Prostate gland (tissue), 2 donors: Measurements from ENCODE around the gene TUBB. TPM values are rescaled to one million over a fixed set of nuclear protein-coding genes. Genes with fewer than 3 reads are reported as not detected.
"Not testable (repeated sequence)": the region's sequence is repeated elsewhere in the genome, so short reads cannot be mapped to it uniquely, and the experiment has no call there.

ENCODE experiments used
- DNase-seq: peaks from one replicate; pipeline ENCODE4 v3.0.0-alpha.2; 2019; ENCODE audit warnings: low spot score
- H3K27ac ChIP-seq, 2 donors: fragments of 200-600 bp; sonication (generic); 2 replicates each; pipeline ENCODE4 v1.5.1; 2017 to 2019
- H3K27me3 ChIP-seq: fragments of 200-600 bp; sonication (generic); replicated peaks from 2 replicates; pipeline ENCODE4 v1.5.1; 2019; ENCODE audit not compliant: insufficient read depth
- H3K36me3 ChIP-seq, 2 donors: fragments of 200-600 bp; sonication (generic); 1 replicate in 1 of 2; 2 replicates in 1 of 2; pipeline versions ENCODE4 v1.5.1 to v1.8.1; 2017 to 2019
- H3K4me1 ChIP-seq: fragments of 200-600 bp; sonication (generic); replicated peaks from 2 replicates; pipeline ENCODE4 v1.5.1; 2019
- H3K4me3 ChIP-seq, 2 donors: fragments of 200-600 bp; sonication (generic); 2 replicates each; pipeline ENCODE4 v1.5.1; 2017 to 2019
- H3K9me3 ChIP-seq: fragments of 200-600 bp; sonication (generic); 2 replicates; pipeline ENCODE4 v1.5.1; 2017
- POLR2A ChIP-seq: fragments of 450-650 bp; IDR thresholded peaks from one replicate; pipeline ENCODE4 v1.6.1; 2016; ENCODE audit warnings: antibody characterized with exemption, mild to moderate bottlenecking
- POLR2AphosphoS5 ChIP-seq: sonication (generic); formaldehyde crosslinking; IDR thresholded peaks from one replicate; pipeline ENCODE4 v1.6.1; 2017; ENCODE audit warnings: antibody characterized with exemption
- WGBS: methylation state at CpG from one replicate; pipeline ENCODE4 v1.1.5; 2018; 5-methylcytosine and 5-hydroxymethylcytosine counted together
- intact Hi-C: fragments of 100-400 bp; cut with DNase I; formaldehyde crosslinking; loops from one replicate; pipeline ENCODE4 v1.14.2; 2022
- total RNA-seq, 2 donors: library from RNA; depleted of rRNA; stranded (reverse); fragments of >200 nt; gene quantifications; one replicate each; pipeline ENCODE4 v1.1.0, GENCODE V29; 2016
- TF ChIP-seq, protein P1 (sequence below), 4 experiments: fragments of 200-600 bp in 2 of 4; fragments of 450-650 bp in 2 of 4; sonication (generic) in 2 of 4; IDR thresholded peaks; 1 replicate in 3 of 4; 2 replicates in 1 of 4; pipeline ENCODE4 v1.5.1; 2016 to 2019; ENCODE audit warnings: antibody characterized with exemption in 4 of 4, mild to moderate bottlenecking in 2 of 4, moderate library complexity in 2 of 4

Gene TUBB
- total RNA-seq, 2 donors from 2014 or later: 196 to 270 TPM

DNA sequence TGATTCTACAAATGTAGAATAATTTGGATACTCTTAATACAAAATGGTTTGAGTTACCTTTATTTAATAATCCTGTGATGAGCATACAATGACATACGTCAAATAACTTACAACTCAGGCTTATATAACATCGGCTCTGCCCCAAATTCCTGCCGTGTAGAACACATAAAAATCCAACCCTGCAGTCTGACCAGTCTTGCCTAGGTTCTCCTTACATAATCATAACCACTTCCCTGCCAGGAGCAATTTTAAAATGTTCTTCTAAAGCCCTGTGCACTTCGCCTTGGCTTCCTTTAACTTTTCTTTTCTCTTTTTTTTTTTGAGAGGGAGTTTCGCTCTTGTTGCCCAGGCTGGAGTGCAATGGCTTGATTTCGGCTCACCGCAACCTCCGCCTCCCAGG lies 40.4 kb downstream of the TUBB start:
- no peak overlapping the region for H3K4me3 ChIP-seq
- 48% methylated on average over 8 of the region's 8 CpGs for WGBS
- no peaks in the 10 kb centered on the region for H3K27me3 ChIP-seq
- intact Hi-C loops: no loop called here
- H3K4me1 ChIP-seq: no peaks in the 10 kb centered on the region
- no peak for DNase-seq
- H3K36me3 ChIP-seq: no peaks in the 10 kb centered on the region
- TF ChIP-seq POLR2AphosphoS5: peak; percentile 52
- no peak for TF ChIP-seq POLR2A
- H3K27ac ChIP-seq: no peak overlapping the region
- H3K9me3 ChIP-seq: no peaks in the 10 kb centered on the region

DNA sequence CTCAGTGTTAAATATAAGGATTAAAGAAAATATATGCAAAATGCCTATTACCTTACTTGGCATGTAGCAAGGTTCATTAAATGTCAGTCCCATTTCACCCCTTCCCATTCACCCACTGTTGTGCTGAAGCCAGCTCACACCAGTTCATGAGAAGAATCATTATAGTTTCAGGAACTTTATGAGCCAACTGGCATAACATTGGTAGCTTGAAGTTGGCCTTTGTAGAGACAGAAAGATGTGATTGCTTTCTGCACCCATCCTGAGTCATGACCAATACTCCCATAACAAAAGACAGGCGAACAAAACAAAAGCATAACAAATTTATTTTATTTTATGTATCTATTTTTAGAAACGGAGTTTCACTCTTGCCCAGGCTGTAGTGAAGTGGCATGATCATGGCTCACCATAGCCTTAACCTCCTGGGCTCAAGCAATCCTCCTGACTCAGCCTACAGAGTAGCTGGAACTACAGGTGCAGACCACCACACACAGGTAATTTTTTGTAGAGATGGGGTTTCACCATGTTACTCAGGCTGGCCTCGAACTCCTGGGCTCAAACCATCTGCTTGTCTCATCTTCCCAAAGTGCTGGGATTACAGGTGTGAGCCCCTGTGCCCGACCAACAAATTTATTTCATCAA lies 41.8 kb downstream of the TUBB start:
- H3K4me3 ChIP-seq: no peak overlapping the region
- intact Hi-C loops: no loop called here
- H3K27me3 ChIP-seq: no peaks in the 10 kb centered on the region
- H3K4me1 ChIP-seq: no peaks in the 10 kb centered on the region
- no peak overlapping the region for H3K27ac ChIP-seq
- no peak for DNase-seq
- H3K9me3 ChIP-seq: no peaks in the 10 kb centered on the region
- 81% methylated on average over 4 of the region's 4 CpGs for WGBS
- H3K36me3 ChIP-seq: no peaks in the 10 kb centered on the region
- TF ChIP-seq, protein P1, sequence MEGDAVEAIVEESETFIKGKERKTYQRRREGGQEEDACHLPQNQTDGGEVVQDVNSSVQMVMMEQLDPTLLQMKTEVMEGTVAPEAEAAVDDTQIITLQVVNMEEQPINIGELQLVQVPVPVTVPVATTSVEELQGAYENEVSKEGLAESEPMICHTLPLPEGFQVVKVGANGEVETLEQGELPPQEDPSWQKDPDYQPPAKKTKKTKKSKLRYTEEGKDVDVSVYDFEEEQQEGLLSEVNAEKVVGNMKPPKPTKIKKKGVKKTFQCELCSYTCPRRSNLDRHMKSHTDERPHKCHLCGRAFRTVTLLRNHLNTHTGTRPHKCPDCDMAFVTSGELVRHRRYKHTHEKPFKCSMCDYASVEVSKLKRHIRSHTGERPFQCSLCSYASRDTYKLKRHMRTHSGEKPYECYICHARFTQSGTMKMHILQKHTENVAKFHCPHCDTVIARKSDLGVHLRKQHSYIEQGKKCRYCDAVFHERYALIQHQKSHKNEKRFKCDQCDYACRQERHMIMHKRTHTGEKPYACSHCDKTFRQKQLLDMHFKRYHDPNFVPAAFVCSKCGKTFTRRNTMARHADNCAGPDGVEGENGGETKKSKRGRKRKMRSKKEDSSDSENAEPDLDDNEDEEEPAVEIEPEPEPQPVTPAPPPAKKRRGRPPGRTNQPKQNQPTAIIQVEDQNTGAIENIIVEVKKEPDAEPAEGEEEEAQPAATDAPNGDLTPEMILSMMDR (IDR thresholded peaks at IDR 0.05): no peak
- TF ChIP-seq POLR2AphosphoS5 (no peak), POLR2A (no peak)

DNA sequence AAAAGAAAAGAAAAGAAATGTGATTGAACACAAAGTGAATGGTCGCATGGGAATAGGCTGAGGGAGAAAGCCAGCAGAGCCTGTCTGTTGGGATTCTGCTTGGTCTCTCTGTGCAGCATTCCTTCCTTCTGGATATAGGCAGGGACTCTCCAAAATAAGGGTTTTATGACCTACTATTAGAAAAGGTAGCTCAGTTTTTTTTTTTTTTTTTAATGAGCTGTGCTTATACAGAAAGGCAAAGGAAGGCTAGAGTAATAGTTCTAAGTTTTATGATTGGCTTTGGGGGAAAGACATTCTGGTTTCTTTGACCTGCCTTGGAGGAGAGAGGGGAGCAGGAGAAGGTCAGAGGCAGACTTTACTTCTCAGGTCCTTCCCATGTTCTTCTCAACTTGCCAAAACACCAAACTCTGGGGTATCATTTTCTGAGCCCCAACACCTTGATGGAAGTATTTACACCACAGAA lies 43.0 kb downstream of the TUBB start:
- no peak for DNase-seq
- Histone ChIP-seq H3K27ac (no peak overlapping the region), H3K36me3 (no peaks in the 10 kb centered on the region), H3K4me1 (no peaks in the 10 kb centered on the region), H3K4me3 (no peak overlapping the region), H3K27me3 (no peaks in the 10 kb centered on the region), H3K9me3 (no peaks in the 10 kb centered on the region)
- WGBS: 77% methylated on average over 1 of the region's 1 CpG
- intact Hi-C loops: no loop called here
- TF ChIP-seq POLR2AphosphoS5 (no peak), POLR2A (no peak)
- TF ChIP-seq, protein P1 (IDR thresholded peaks at IDR 0.05): no peak

DNA sequence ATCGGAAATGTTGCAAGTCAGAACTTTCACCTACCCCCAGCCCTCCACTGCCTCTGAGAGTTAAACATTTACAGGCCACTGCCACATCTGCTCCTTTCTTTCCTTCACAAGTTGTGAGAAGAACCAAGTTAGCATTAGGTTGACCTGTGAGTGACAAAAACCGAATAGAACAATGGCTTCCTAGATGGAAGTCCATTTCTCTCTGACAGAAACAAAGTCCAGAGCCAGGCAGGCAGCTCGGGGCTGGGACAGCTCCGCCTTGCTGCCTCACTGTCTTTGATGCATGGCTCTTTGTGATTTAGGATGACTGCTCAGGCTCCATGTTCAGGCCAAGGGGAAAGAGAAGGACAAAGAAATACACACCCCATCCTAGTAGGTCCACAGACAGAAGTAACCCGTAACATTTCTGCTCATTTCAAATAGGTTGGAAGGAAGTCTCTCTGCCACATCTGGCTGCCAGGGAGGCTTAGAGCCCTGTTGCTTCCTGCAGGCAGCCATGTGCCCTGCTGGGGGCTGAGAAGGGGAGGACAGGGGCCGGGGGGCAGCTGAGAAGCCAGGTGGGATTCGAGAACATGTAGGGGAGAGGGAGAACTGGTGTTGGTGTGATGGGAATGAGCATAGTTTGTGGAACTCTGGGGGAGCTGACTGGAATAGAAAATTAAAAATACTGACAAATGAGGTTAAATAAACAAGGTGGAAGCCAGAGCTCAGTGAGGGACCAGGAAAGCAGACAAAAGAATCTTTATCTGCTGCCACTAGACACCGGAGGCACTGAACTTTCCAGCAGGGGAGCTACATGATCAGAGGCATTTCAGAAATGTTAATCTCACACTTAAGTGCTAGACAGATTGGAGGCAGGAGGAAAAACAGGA lies 43.7 kb downstream of the TUBB start:
- WGBS: 52% methylated on average over 8 of the region's 8 CpGs
- TF ChIP-seq POLR2AphosphoS5 (peak; percentile 54), POLR2A (no peak)
- TF ChIP-seq, protein P1 (IDR thresholded peaks at IDR 0.05): peak in 2 of 4 experiments; percentile 24 to 31
- no peak for DNase-seq
- no peaks in the 10 kb centered on the region for H3K9me3 ChIP-seq
- peak overlapping the region; percentile 43 to 63 for H3K27ac ChIP-seq
- intact Hi-C loops: no loop called here
- no peaks in the 10 kb centered on the region for H3K36me3 ChIP-seq
- no peaks in the 10 kb centered on the region for H3K27me3 ChIP-seq
- H3K4me3 ChIP-seq: no peak overlapping the region
- no peaks in the 10 kb centered on the region for H3K4me1 ChIP-seq

DNA sequence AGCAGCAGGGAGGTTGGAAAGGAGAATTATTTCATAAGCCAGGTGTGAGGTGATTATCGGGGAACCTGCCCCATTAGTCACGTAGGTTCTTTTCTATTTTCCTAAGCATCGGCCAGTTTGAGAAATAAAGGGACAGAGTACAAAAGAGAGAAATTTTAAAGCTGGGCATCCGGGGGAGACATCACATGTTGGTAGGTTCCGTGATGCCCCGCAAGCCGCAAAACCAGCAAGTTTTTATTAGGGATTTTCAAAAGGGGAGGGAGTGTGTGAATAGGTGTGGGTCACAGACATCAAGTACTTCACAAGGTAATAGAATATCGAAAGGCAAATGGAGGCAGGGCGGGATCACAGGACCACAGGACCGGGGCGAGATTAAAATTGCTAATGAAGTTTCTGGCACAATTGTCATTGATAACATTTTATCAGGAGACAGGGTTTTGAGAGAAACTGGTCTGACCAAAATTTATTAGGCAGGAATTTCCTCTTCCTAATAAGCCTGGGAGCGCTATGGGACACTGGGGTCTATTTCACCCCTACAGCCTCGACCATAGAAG lies 44.4 kb downstream of the TUBB start:
- H3K27me3 ChIP-seq, H3K4me1 ChIP-seq, H3K36me3 ChIP-seq, H3K9me3 ChIP-seq, H3K4me3 ChIP-seq, intact Hi-C loops, DNase-seq: not testable (repeated sequence)
- H3K27ac ChIP-seq: peak overlapping the region in 1 of 2 donors; percentile 63
- 39% methylated on average over 13 of the region's 13 CpGs for WGBS
- peak; percentile 0 for TF ChIP-seq POLR2AphosphoS5

DNA sequence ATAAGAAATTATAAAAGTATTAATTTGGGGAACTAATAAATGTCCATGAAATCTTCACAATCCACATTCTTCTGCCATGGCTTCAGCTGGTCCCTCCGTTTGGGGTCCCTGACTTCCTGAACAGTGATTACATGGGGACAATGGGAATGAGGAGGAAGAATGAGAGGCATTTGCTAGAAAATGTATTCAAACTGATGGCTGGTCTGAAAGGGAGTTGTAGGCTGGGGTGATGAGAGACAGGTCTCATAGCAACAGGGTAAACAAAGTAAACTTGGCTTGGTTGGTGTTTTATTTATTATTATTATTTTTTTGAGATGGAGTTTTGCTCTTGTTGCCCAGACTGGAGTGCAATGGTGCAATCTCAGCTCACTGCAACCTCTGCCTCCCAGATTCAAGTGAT lies 45.3 kb downstream of the TUBB start:
- WGBS: 68% methylated on average over 1 of the region's 1 CpG
- H3K4me1 ChIP-seq, H3K4me3 ChIP-seq, H3K27ac ChIP-seq, intact Hi-C loops, H3K27me3 ChIP-seq, DNase-seq, H3K9me3 ChIP-seq, H3K36me3 ChIP-seq: not testable (repeated sequence)
